Measurements from ENCODE around the gene DCLK2. TPM values are rescaled to one million over a fixed set of nuclear protein-coding genes. Genes with fewer than 3 reads are reported as not detected.
A peak's percentile ranks its signal among the peaks of the same experiment; 100 is the strongest.

Gene DCLK2
- total RNA-seq, 3 donors from 2014 or later, result 3.0 to 11.8 (median 4.3) TPM

GRCh38 chr4:150217808-150218207, 139.6 kb downstream of the DCLK2 start:
- H3K4me1 ChIP-seq (ENCODE audit: low read depth), result no peaks in the 10 kb centered on the region
- no peak for TF ChIP-seq CTCF (IDR thresholded peaks at IDR 0.05)
- DNase-seq (no peak), ATAC-seq (no peak)
- intact Hi-C loops (cut with DNase I, micrococcal nuclease), result loop anchor here in 1 of 2 donors (10.0 kb wide), 1 partner anchor 213 kb away; no protein-coding TSS in a partner anchor
- no peaks in the 10 kb centered on the region for H3K36me3 ChIP-seq (ENCODE audit: low read depth)
- no peak overlapping the region for H3K4me3 ChIP-seq
- H3K9me3 ChIP-seq, result no peaks in the 10 kb centered on the region

DNA sequence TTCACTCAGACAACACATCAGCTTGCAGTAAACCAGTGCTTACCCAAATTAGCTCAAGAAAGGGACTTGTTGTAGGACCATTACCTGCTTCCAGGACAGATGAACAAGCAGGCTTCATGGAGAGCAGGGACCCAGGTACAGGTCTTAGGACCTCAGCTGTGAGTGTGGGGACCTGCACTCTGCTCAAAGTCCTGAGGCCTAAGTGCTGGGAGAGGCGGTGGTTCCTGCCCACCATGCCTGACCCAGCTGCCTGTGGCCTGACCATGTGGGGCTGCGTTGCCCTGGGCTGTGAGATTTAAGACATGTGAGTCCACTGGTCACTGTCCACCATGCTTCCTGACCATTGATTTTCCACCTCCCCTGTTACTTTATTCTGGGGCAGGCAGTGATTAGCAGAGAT, 140.2 kb downstream of the DCLK2 start:
- DNase-seq, result no peak
- intact Hi-C loops (cut with DNase I, micrococcal nuclease), result loop anchor here in 1 of 2 donors (10.0 kb wide), 1 partner anchor 214 kb away; no protein-coding TSS in a partner anchor
- no peak for TF ChIP-seq CTCF (IDR thresholded peaks at IDR 0.05)
- Histone ChIP-seq H3K4me1 (ENCODE audit: low read depth) (no peaks in the 10 kb centered on the region), H3K4me3 (no peak overlapping the region), H3K36me3 (ENCODE audit: low read depth) (no peaks in the 10 kb centered on the region), H3K9me3 (no peaks in the 10 kb centered on the region)
- ATAC-seq, result no peak

DNA sequence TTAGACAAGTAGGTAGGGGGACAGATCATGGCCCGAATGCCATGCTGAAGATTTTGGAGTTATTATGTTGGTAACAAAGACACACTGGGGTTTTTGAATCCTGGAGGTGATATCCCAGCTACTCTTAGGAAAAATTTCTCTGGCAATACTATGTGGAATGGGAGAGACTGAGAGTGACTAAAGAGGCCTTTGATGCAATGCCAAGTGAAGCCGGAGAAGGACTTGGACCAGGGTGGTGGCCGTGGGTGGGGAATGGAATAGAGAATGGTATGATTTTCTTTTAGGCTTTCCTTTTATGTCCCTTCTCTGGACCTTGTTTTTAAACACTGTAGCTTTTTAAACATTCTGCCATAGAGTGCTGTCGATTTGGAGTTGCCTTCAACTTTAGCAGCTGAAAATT, 141.6 kb downstream of the DCLK2 start:
- no peaks in the 10 kb centered on the region for H3K36me3 ChIP-seq (ENCODE audit: low read depth)
- no peak for ATAC-seq
- no peak for DNase-seq
- no peak overlapping the region for H3K4me3 ChIP-seq
- TF ChIP-seq CTCF (IDR thresholded peaks at IDR 0.05), result no peak
- no peaks in the 10 kb centered on the region for H3K9me3 ChIP-seq
- intact Hi-C loops (cut with DNase I, micrococcal nuclease), result loop anchor here in 1 of 2 donors (10.0 kb wide), 1 partner anchor 215 kb away; no protein-coding TSS in a partner anchor
- H3K4me1 ChIP-seq (ENCODE audit: low read depth), result no peaks in the 10 kb centered on the region

DNA sequence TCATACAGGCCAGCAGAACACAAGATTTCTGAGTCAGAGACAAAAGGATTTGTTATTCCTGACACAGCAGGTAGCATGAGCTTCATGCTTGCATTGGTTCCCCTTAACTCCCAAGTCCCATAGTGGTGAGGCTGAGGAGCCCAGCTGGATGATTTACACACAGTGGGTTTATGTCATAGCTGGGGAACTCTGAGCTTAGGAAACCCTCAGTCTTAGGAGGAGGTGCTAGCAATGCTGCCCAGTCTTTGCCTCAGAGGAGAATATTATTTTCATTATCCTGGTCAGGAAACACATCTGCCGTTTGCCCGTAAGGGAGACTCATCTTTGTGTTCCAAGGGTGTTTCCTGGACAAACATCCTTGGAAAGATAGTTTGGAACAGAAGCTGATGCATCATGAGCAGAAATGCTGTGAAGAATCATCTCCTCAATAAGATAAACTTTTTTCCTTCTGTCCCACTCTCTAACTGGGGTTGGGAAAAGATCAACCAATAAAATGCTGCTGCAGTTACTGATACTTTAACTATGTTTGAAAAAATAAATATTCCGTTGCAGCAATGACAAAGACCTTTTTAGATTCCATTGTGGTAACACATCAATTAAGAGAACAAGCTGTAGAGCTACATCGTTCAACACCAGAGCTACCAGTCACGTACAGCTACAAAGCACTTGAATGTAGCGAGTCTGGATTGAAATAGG, 146.8 kb downstream of the DCLK2 start:
- Histone ChIP-seq H3K4me3 (no peak overlapping the region), H3K4me1 (ENCODE audit: low read depth) (no peaks in the 10 kb centered on the region), H3K36me3 (ENCODE audit: low read depth) (no peaks in the 10 kb centered on the region), H3K9me3 (no peaks in the 10 kb centered on the region)
- no peak for DNase-seq
- intact Hi-C loops (cut with DNase I, micrococcal nuclease), result no loop called here
- ATAC-seq, result peak; percentile 40
- TF ChIP-seq CTCF (IDR thresholded peaks at IDR 0.05), result no peak

- no peaks in the 10 kb centered on the region for H3K4me1 ChIP-seq (ENCODE audit: low read depth)
- intact Hi-C loops (cut with DNase I, micrococcal nuclease), result no loop called here
- no peaks in the 10 kb centered on the region for H3K36me3 ChIP-seq (ENCODE audit: low read depth)
- no peaks in the 10 kb centered on the region for H3K9me3 ChIP-seq
- ATAC-seq (no peak), DNase-seq (no peak)
- no peak for TF ChIP-seq CTCF (IDR thresholded peaks at IDR 0.05)
- no peak overlapping the region for H3K4me3 ChIP-seq
These were observed 151.3 kb downstream of the DCLK2 start for GRCh38 chr4:150229520-150229919.

Data from mucosa of descending colon (tissue), 3 donors.